ENCODE results near the gene TMEM151A. TPM values are rescaled to one million over a fixed set of nuclear protein-coding genes. Genes with fewer than 3 reads are reported as not detected.

Gene TMEM151A
- total and polyA plus RNA-seq, 2 of the 4 experiments (the other 2 are of a cell fraction) = 0.03 TPM; not detected in 1

DNA sequence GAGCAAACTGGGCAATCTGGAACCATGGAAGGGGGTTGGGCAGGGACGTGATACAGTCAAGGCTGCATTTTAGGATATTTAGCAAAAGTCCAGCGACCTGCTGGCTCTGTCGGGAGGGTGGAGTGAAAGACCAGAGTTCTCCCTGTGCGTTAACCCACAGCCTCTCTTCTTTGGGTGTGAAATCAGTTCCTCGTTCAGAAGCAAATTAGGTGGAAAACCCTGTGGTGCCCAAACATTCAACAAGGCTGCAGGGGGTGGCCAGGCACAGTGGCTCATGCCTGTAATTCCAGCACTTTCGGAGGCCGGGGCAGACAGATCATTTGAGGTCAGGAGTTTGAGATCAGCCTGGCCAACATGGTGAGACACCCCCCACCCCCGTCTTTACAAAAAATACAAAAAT lies 5.9 kb downstream of the TMEM151A start:
- H3K27me3 ChIP-seq (ENCODE audit: control insufficient read depth, insufficient read depth, low read length) = peaks cover 36% of the 10 kb centered on the region
- no peak overlapping the region for H3K56ac ChIP-seq (ENCODE audit: extremely low read depth, insufficient read depth, low read length)
- TF ChIP-seq CEBPB (IDR thresholded peaks at IDR 0.05; ENCODE audit: low read depth, low read length) = no peak
- TF ChIP-seq CHD1 (IDR thresholded peaks at IDR 0.05; ENCODE audit: low read depth, low read length) = no peak
- no peak for TF ChIP-seq MAFK (IDR thresholded peaks at IDR 0.05; ENCODE audit: low read depth, low read length)
- no peak for TF ChIP-seq MXI1 (IDR thresholded peaks at IDR 0.05; ENCODE audit: borderline replicate concordance, low read depth, low read length)
- no peak for TF ChIP-seq RFX5 (IDR thresholded peaks at IDR 0.05; ENCODE audit: low read depth, low read length)
- no peak for TF ChIP-seq NFE2L2 (IDR thresholded peaks at IDR 0.05; ENCODE audit: low read depth, low read length)
- TF ChIP-seq, protein P1, sequence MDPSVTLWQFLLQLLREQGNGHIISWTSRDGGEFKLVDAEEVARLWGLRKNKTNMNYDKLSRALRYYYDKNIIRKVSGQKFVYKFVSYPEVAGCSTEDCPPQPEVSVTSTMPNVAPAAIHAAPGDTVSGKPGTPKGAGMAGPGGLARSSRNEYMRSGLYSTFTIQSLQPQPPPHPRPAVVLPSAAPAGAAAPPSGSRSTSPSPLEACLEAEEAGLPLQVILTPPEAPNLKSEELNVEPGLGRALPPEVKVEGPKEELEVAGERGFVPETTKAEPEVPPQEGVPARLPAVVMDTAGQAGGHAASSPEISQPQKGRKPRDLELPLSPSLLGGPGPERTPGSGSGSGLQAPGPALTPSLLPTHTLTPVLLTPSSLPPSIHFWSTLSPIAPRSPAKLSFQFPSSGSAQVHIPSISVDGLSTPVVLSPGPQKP (IDR thresholded peaks at IDR 0.05; ENCODE audit: borderline replicate concordance, low read depth, low read length) = no peak
- TF ChIP-seq MAZ (IDR thresholded peaks at IDR 0.05; ENCODE audit: borderline replicate concordance, low read depth, low read length) = no peak
- TF ChIP-seq SMC3 (IDR thresholded peaks at IDR 0.05; ENCODE audit: low read depth, low read length) = no peak
- no peak for TF ChIP-seq FOS (IDR thresholded peaks at IDR 0.05; ENCODE audit: low read depth, low read length)
- TF ChIP-seq BHLHE40 (IDR thresholded peaks at IDR 0.05; ENCODE audit: low read depth, low read length) = no peak
- no peak for TF ChIP-seq POLR2A (IDR thresholded peaks at IDR 0.05; ENCODE audit: low read depth, low read length)
- no peak for TF ChIP-seq RCOR1 (IDR thresholded peaks at IDR 0.05; ENCODE audit: insufficient replicate concordance, low read length)
- no peak for TF ChIP-seq RAD21 (IDR thresholded peaks at IDR 0.05; ENCODE audit: low read length)
- no peak overlapping the region for H4K8ac ChIP-seq (ENCODE audit: low read depth in 2 of 2, low read length in 2 of 2)
- no peaks in the 10 kb centered on the region for H3K36me3 ChIP-seq (ENCODE audit: control insufficient read depth, insufficient read depth, low read length)
- intact Hi-C loops (cut with micrococcal nuclease) = no loop called here
- dilution Hi-C loops (cut with HindIII; ENCODE audit: low sequenced_read_pairs, unreplicated experiment) = no loop called here
- POLR2A ChIA-PET (ENCODE audit: unreplicated experiment) = no interaction called here
- H3K27ac ChIP-seq (ENCODE audit: insufficient read depth, low read length) = no peak overlapping the region
- no peak overlapping the region for H2AK9ac ChIP-seq (replicated peaks; ENCODE audit: low read depth, low read length, poor library complexity)
- no peak overlapping the region for H2BK15ac ChIP-seq (ENCODE audit: low read depth, low read length)
- no peaks in the 10 kb centered on the region for H3K9me3 ChIP-seq (ENCODE audit: control insufficient read depth, insufficient read depth, low read length)
- H2BK120ac ChIP-seq (ENCODE audit: low read depth, low read length) = no peak overlapping the region
- H2AK5ac ChIP-seq (ENCODE audit: low read depth, low read length) = no peak overlapping the region
- no TSS peak for BruUV-seq (replicated peaks)
- no peak for DNase-seq
- no peak overlapping the region for H2BK20ac ChIP-seq (ENCODE audit: low read depth, low read length)
- no peak overlapping the region for H3K9ac ChIP-seq (ENCODE audit: low read depth, low read length)
- CTCF ChIA-PET = interaction anchor here (0.7 to 1.4 kb wide), 2 partner anchors 14 to 15 kb away, joined by 3 to 4 read pairs; no protein-coding TSS in a partner anchor
- no peaks in the 10 kb centered on the region for H3K4me1 ChIP-seq (ENCODE audit: control insufficient read depth, insufficient read depth, low read length)
- H3K4ac ChIP-seq (ENCODE audit: low read depth, low read length) = no peak overlapping the region
- no peaks in the 10 kb centered on the region for H3K79me1 ChIP-seq (ENCODE audit: low read depth in 1 of 2, low read length in 2 of 2)
- WGBS, 2 experiments (ENCODE audit: extremely low coverage in 2 of 2, insufficient read length in 1 of 2) = 10% methylated on average over 2 of the region's 8 CpGs; no CpG with 5 or more reads in 1 of the 2 experiments
- H4K91ac ChIP-seq (ENCODE audit: insufficient read depth, low read depth, low read length) = no peak overlapping the region
- in situ Hi-C loops (cut with MboI; ENCODE audit: low sequenced_read_pairs) = no loop called here
- H3K4me3 ChIP-seq (ENCODE audit: insufficient read depth, low read depth, low read length) = no peak overlapping the region
- no peak overlapping the region for H4K5ac ChIP-seq (ENCODE audit: low read depth, low read length)
- H2BK5ac ChIP-seq (ENCODE audit: low read depth, low read length, poor library complexity, severe bottlenecking) = no peak overlapping the region
- no peak overlapping the region for H2AFZ ChIP-seq (replicated peaks; ENCODE audit: low read length, poor library complexity)
- H3K18ac ChIP-seq (ENCODE audit: low read depth, low read length) = no peak overlapping the region
- H4K20me1 ChIP-seq (ENCODE audit: insufficient read depth, low read length) = no peaks in the 10 kb centered on the region
- ATAC-seq (ENCODE audit: low read depth) = no peak
- H3K9me1 ChIP-seq (ENCODE audit: insufficient read depth, low read length) = no peaks in the 10 kb centered on the region; the same call in 1 of the 2 replicates
- H3K23ac ChIP-seq (ENCODE audit: low read depth, low read length) = no peak overlapping the region; the same call in 1 of the 2 replicates
- H3K14ac ChIP-seq (replicated peaks; ENCODE audit: low read depth, low read length) = no peak overlapping the region
- H3K4me2 ChIP-seq (ENCODE audit: low read depth, low read length) = no peak overlapping the region

Data from IMR-90 (cell line).